Colonic mucosa (tissue), 4 donors: ENCODE results near the gene HGS. TPM values are rescaled to one million over a fixed set of nuclear protein-coding genes. Genes with fewer than 3 reads are reported as not detected.

Source experiments
- DNase-seq: peaks from one replicate; pipeline ENCODE4 v3.0.0-alpha.2; 2020
- H3K27ac ChIP-seq: fragments of 200-600 bp; one replicate; pipeline ENCODE4 v1.8.0; 2021
- H3K27me3 ChIP-seq: fragments of 200-600 bp; one replicate; pipeline ENCODE4 v1.8.0; 2021
- H3K36me3 ChIP-seq: fragments of 200-600 bp; one replicate; pipeline ENCODE4 v1.8.0; 2021
- H3K4me1 ChIP-seq: fragments of 200-600 bp; one replicate; pipeline ENCODE4 v1.8.0; 2021; ENCODE audit warnings: mild to moderate bottlenecking
- H3K4me3 ChIP-seq: fragments of 200-600 bp; one replicate; pipeline ENCODE4 v1.8.0; 2021
- H3K9ac ChIP-seq, 2 donors: one replicate each; pipeline ENCODE4 v1.7.0; 2013; ENCODE audit warnings: control low read depth in 2 of 2, low read depth in 2 of 2, low read length in 2 of 2
- H3K9me3 ChIP-seq: fragments of 200-600 bp; one replicate; pipeline ENCODE4 v1.8.0; 2021
- intact Hi-C: fragments of 100-400 bp; cut with DNase I; formaldehyde crosslinking; loops from one replicate; pipeline ENCODE4 v1.14.1; 2022
- total RNA-seq, 2 donors: library from RNA; stranded (reverse); fragmentation: NEBNext Ultra II Directional in 1 of 2; extraction: Animal tissue kit (Norgen Biotek cat#: 25700) in 1 of 2; gene quantifications; one replicate each; pipeline ENCODE4 v1.2.1, GENCODE V29; 2021
- TF ChIP-seq, protein P1 (sequence below): fragments of 200-600 bp; IDR thresholded peaks from one replicate; pipeline ENCODE4 v1.8.0; 2022; ENCODE audit warnings: antibody characterized with exemption, mild to moderate bottlenecking
- donor health status: healthy.
- donor health status: DM: no; HTN: no; CAD: no.
- donor health status: DM: no; HTN: no; CAD: no.

Gene HGS
- total RNA-seq, 2 donors from 2014 or later: 75.2 to 131 TPM

DNA sequence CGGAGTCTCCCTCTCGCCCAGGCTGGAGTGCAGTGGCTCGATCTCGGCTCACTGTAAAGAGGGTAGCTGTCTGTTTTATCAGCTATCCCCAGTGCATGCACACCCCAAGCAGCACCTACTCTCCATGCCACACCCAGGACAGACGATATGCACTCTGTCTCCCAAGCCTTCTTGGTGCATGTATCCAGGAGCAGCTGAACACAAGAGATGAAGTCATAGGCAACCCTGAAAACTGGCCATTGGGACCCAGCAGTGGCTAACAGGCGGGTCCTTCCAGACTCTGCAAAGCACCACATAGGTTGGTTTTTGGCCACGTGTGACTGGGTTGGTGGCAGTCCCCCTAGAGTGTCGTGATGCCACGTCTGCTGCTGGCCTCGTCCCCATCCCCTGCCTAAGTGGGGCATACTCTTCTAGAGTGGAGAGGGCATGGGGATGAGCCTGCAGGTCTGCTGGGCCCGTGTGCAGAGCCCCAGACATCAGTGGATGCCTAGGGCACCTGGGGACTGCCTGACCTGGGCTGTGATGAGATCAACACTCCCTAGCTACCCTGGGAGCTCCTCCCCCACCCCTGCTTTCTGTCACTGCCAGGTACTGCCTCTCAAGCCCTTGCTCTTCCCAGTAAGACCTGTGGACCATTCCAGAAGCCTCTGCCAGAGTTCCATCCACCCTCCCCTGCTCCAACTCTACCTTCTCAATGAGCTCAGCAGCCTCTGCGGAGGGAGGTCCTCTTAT lies 36.8 kb upstream of the HGS start:
- Histone ChIP-seq H3K36me3 (no peaks in the 10 kb centered on the region), H3K9ac (no peak overlapping the region), H3K4me3 (no peak overlapping the region), H3K27me3 (peaks cover 16% of the 10 kb centered on the region), H3K4me1 (no peaks in the 10 kb centered on the region), H3K27ac (no peak overlapping the region), H3K9me3 (no peaks in the 10 kb centered on the region)
- intact Hi-C loops: no loop called here
- DNase-seq: no peak
- TF ChIP-seq, protein P1, sequence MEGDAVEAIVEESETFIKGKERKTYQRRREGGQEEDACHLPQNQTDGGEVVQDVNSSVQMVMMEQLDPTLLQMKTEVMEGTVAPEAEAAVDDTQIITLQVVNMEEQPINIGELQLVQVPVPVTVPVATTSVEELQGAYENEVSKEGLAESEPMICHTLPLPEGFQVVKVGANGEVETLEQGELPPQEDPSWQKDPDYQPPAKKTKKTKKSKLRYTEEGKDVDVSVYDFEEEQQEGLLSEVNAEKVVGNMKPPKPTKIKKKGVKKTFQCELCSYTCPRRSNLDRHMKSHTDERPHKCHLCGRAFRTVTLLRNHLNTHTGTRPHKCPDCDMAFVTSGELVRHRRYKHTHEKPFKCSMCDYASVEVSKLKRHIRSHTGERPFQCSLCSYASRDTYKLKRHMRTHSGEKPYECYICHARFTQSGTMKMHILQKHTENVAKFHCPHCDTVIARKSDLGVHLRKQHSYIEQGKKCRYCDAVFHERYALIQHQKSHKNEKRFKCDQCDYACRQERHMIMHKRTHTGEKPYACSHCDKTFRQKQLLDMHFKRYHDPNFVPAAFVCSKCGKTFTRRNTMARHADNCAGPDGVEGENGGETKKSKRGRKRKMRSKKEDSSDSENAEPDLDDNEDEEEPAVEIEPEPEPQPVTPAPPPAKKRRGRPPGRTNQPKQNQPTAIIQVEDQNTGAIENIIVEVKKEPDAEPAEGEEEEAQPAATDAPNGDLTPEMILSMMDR: no peak

DNA sequence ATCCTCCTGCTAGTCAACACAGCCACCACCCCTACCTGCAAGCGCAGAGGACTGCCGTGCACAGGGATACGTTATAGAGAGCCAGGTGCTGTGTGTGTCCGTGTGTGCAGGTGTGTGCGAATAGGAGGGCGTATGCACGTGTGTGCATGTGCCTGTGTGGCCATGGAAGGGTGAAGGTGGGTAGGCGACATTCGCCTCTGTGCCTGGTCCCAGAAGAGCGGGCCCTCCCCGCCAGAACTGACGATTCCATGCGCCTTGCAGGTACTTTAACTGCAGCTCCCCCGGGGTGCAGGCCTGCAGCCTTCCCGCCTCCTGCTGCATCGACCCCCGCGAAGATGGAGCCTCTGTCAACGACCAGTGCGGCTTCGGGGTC lies 36.2 kb upstream of the HGS start:
- Histone ChIP-seq H3K9ac (no peak overlapping the region), H3K27me3 (peaks cover 16% of the 10 kb centered on the region), H3K36me3 (no peaks in the 10 kb centered on the region), H3K4me1 (no peaks in the 10 kb centered on the region), H3K9me3 (no peaks in the 10 kb centered on the region), H3K27ac (no peak overlapping the region), H3K4me3 (no peak overlapping the region)
- DNase-seq: no peak
- TF ChIP-seq, protein P1: no peak
- intact Hi-C loops: no loop called here

DNA sequence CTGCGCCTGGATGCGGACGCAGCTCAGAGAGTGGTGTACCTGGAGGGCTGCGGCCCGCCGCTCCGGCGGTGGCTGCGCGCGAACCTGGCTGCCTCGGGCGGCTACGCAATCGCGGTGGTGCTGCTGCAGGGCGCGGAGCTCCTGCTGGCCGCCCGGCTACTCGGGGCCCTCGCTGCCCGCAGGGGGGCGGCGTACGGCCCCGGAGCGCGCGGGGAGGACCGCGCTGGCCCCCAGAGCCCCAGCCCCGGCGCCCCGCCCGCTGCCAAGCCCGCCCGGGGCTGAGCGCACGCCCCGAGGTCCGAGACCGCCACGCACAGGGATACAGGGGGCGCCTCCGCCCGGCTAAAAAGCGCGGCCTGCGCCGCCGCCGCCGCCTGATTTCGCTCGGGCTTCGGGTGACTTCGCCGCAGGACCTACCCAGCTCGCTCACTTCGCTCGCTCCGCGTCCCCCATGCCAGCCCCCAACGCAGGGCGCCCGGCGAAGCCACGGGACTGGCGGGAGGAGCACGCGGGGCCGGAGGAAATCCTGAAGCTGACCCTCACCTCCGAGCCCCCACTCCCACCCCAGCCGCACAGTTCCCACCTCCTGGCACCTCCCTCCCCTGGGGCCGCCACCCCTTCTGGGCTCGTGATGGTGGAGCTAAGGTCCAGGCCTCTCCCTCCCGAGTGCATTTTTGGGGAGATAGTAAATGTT lies 35.7 kb upstream of the HGS start:
- intact Hi-C loops: no loop called here
- Histone ChIP-seq H3K36me3 (no peaks in the 10 kb centered on the region), H3K9me3 (no peaks in the 10 kb centered on the region), H3K27ac (no peak overlapping the region), H3K27me3 (peaks cover 16% of the 10 kb centered on the region), H3K4me3 (no peak overlapping the region), H3K9ac (no peak overlapping the region), H3K4me1 (no peaks in the 10 kb centered on the region)
- DNase-seq: no peak
- TF ChIP-seq, protein P1: no peak

DNA sequence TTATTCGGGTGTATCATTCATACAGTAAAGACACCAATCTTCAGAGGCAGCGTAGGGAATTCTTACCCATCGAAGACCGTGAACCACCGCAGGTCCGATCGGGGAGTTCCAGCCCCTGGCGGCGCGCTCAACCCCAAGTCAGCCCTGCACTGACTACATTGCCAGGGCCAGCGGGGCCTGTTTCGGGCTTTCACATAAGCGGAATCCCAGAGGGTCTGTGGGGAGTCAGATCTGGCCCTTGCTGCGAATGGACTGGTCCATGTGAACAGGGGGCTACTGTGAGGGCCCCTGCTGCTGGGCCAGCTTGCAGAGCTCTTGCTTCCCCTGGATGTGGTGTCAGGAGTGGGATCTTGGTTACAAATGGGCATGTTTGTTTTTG lies 35.1 kb upstream of the HGS start:
- H3K4me1 ChIP-seq: no peaks in the 10 kb centered on the region
- DNase-seq: no peak
- intact Hi-C loops: no loop called here
- no peak overlapping the region for H3K27ac ChIP-seq
- H3K9ac ChIP-seq: no peak overlapping the region
- no peak overlapping the region for H3K4me3 ChIP-seq
- no peaks in the 10 kb centered on the region for H3K36me3 ChIP-seq
- no peaks in the 10 kb centered on the region for H3K9me3 ChIP-seq
- H3K27me3 ChIP-seq: peaks cover 16% of the 10 kb centered on the region
- TF ChIP-seq, protein P1: no peak

DNA sequence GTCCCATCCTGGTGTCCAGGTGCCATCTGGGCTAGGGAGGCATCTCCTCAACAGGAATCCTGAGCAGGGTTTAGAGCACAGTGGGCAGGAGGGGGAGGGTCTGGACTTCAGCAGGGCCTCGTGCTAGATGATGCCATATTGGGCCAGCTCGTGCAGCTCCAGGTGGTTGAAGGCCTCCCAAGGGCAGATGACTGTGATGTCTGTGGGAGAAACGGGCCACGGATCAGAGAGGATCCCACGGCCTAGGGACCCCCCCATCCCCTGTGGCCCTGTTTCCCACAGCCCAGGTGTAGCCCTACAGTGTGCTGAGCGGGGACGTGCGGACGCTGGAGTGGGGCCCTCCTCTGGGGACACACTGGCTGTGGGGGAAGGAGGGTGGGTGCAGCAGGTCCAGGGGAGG lies 32.9 kb upstream of the HGS start:
- intact Hi-C loops: no loop called here
- H3K27ac ChIP-seq: no peak overlapping the region
- H3K9ac ChIP-seq: no peak overlapping the region
- H3K4me3 ChIP-seq: no peak overlapping the region
- DNase-seq: no peak
- no peaks in the 10 kb centered on the region for H3K9me3 ChIP-seq
- TF ChIP-seq, protein P1: no peak
- H3K4me1 ChIP-seq: no peaks in the 10 kb centered on the region
- peaks cover 16% of the 10 kb centered on the region for H3K27me3 ChIP-seq
- no peaks in the 10 kb centered on the region for H3K36me3 ChIP-seq
